HEK293 (cell line): ENCODE results near the gene RIPPLY2.

Source experiments
- EGR2 ChIP-seq: fragments of 450-650 bp; formaldehyde crosslinking; IDR thresholded peaks from 2 replicates; pipeline ENCODE4 v1.5.1; 2016; ENCODE audit warnings: low read depth, missing biosample characterization, missing genetic modification characterization
- FEZF1 ChIP-seq: fragments of 450-650 bp; formaldehyde crosslinking; IDR thresholded peaks from 2 replicates; pipeline ENCODE4 v1.5.1; 2016; ENCODE audit warnings: missing biosample characterization, missing genetic modification characterization
- GFI1B ChIP-seq: fragments of 450-650 bp; formaldehyde crosslinking; IDR thresholded peaks from 2 replicates; pipeline ENCODE4 v1.5.1; 2016; ENCODE audit warnings: missing biosample characterization, missing genetic modification characterization
- HOXA7 ChIP-seq: sonication (generic); formaldehyde crosslinking; IDR thresholded peaks from 2 replicates; pipeline ENCODE4 v1.8.1; 2022; ENCODE audit warnings: missing genetic modification reagents, borderline replicate concordance
- KLF10 ChIP-seq: fragments of 450-650 bp; IDR thresholded peaks from 2 replicates; pipeline ENCODE4 v1.5.1; 2018; ENCODE audit warnings: missing biosample characterization, mild to moderate bottlenecking, missing genetic modification characterization
- MYNN ChIP-seq: fragments of 450-650 bp; formaldehyde crosslinking; IDR thresholded peaks from 2 replicates; pipeline ENCODE4 v1.5.1; 2016; ENCODE audit warnings: missing biosample characterization, missing genetic modification characterization, borderline replicate concordance
- PBX3 ChIP-seq: sonication (generic); formaldehyde crosslinking; IDR thresholded peaks from 2 replicates; pipeline ENCODE4 v1.8.1; 2022; ENCODE audit warnings: mild to moderate bottlenecking, moderate library complexity, missing genetic modification reagents
- SP7 ChIP-seq: fragments of 450-650 bp; formaldehyde crosslinking; IDR thresholded peaks from 2 replicates; pipeline ENCODE4 v1.5.1; 2016; ENCODE audit warnings: missing biosample characterization, missing genetic modification characterization
- ZBTB6 ChIP-seq: fragments of 450-650 bp; formaldehyde crosslinking; IDR thresholded peaks from 2 replicates; pipeline ENCODE4 v1.5.1; 2017; ENCODE audit warnings: missing biosample characterization, missing genetic modification characterization
- ZNF184 ChIP-seq: fragments of 450-650 bp; IDR thresholded peaks from 2 replicates; pipeline ENCODE4 v1.5.1; 2018; ENCODE audit warnings: missing biosample characterization, mild to moderate bottlenecking, missing genetic modification characterization
- ZNF26 ChIP-seq: fragments of 450-650 bp; formaldehyde crosslinking; IDR thresholded peaks from 2 replicates; pipeline ENCODE4 v1.5.1; 2016; ENCODE audit warnings: missing biosample characterization, missing genetic modification characterization
- ZNF366 ChIP-seq: fragments of 450-650 bp; formaldehyde crosslinking; conservative IDR thresholded peaks from 2 replicates; pipeline ENCODE4 v1.5.1; 2016; ENCODE audit warnings: missing biosample characterization, missing genetic modification characterization
- ZNF37A ChIP-seq: fragments of 450-650 bp; IDR thresholded peaks from 2 replicates; pipeline ENCODE4 v1.5.1; 2018; ENCODE audit warnings: missing biosample characterization, missing genetic modification characterization
- ZNF423 ChIP-seq: fragments of 450-650 bp; formaldehyde crosslinking; IDR thresholded peaks from 2 replicates; pipeline ENCODE4 v1.5.1; 2016; ENCODE audit warnings: missing biosample characterization, missing genetic modification characterization
- ZNF518A ChIP-seq: fragments of 450-650 bp; formaldehyde crosslinking; conservative IDR thresholded peaks from 2 replicates; pipeline ENCODE4 v1.5.1; 2016; ENCODE audit warnings: low read depth, missing biosample characterization, missing genetic modification characterization
- ZNF548 ChIP-seq: fragments of 450-650 bp; formaldehyde crosslinking; IDR thresholded peaks from 2 replicates; pipeline ENCODE4 v1.5.1; 2016; ENCODE audit warnings: missing biosample characterization, missing genetic modification characterization
- ZNF555 ChIP-seq: fragments of 450-650 bp; formaldehyde crosslinking; conservative IDR thresholded peaks from 2 replicates; pipeline ENCODE4 v1.5.1; 2017; ENCODE audit warnings: missing biosample characterization, mild to moderate bottlenecking, missing genetic modification characterization, inconsistent platforms
- ZNF561 ChIP-seq: fragments of 450-650 bp; IDR thresholded peaks from 2 replicates; pipeline ENCODE4 v1.5.1; 2018; ENCODE audit warnings: missing biosample characterization, missing genetic modification characterization, borderline replicate concordance
- ZNF610 ChIP-seq: fragments of 450-650 bp; formaldehyde crosslinking; IDR thresholded peaks from 2 replicates; pipeline ENCODE4 v1.5.1; 2016; ENCODE audit warnings: missing biosample characterization, missing genetic modification characterization, borderline replicate concordance
- ZNF658 ChIP-seq: fragments of 450-650 bp; formaldehyde crosslinking; IDR thresholded peaks from 2 replicates; pipeline ENCODE4; 2016; ENCODE audit warnings: missing biosample characterization, missing genetic modification characterization
- ZNF692 ChIP-seq: fragments of 450-650 bp; formaldehyde crosslinking; IDR thresholded peaks from 2 replicates; pipeline ENCODE4 v1.5.1; 2016; ENCODE audit warnings: missing biosample characterization, missing genetic modification characterization
- ZNF830 ChIP-seq: fragments of 450-650 bp; IDR thresholded peaks from 2 replicates; pipeline ENCODE4 v1.5.0; 2018; ENCODE audit warnings: missing biosample characterization, missing genetic modification characterization, low read depth, mild to moderate bottlenecking, moderate library complexity
- TF ChIP-seq, protein P1 (sequence below): fragments of 450-650 bp; formaldehyde crosslinking; IDR thresholded peaks from 2 replicates; pipeline ENCODE4 v1.5.1; 2017; ENCODE audit warnings: missing biosample characterization, missing genetic modification characterization
- TF ChIP-seq, protein P2 (sequence below): IDR thresholded peaks from 2 replicates; pipeline ENCODE4 v1.6.1; 2011; ENCODE audit warnings: mild to moderate bottlenecking, low read depth, low read length, borderline replicate concordance

RIPPLY2 gene

DNA sequence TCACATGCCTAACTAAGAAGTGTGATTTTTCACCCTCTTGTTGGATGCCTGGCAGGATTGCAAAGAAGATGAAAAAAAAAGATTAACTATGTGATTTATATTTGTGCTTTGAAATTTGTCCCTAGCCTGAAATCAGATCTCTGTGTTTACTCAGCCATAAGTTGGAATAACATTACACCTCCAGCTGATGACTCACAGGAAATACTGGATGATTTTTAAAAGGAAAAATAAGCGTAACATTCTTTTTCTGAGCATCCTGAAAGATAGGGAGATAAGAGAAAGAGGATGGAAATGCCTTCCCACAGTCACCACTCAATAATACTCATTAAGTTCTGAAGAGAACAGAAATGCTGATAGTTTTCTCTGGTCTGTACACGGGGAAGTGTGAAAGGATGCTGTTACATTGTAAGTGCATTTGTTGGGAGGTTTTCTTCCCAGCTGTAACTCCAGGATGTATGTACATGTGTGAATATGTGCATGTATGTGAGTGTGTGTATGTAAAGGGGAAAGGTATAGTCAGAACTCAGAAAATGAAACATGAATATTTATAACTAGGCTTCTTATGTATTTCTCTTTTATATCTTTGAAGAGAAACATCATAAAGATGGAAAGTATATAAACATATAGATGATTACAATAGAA lies 37.4 kb upstream of the RIPPLY2 start (continued):
- TF ChIP-seq ZNF518A (tag by site-specific recombination) (peak; percentile 54; the same call in 1 of the 2 replicates), EGR2 (tag by site-specific recombination) (no peak), ZNF366 (tag by site-specific recombination) (peak; percentile 86), ZNF37A (no peak), ZNF184 (tag by site-specific recombination) (peak; percentile 67; the same call in 1 of the 2 replicates), SP7 (tag by site-specific recombination) (peak; percentile 92), ZBTB6 (tag by site-specific recombination) (no peak), HOXA7 (CRISPR knock-in tag) (no peak), KLF10 (peak; percentile 48; the same call in 1 of the 2 replicates), ZNF561 (tag by site-specific recombination) (peak; percentile 48; the same call in 1 of the 2 replicates), FEZF1 (tag by site-specific recombination) (peak; percentile 79), ZNF692 (tag by site-specific recombination) (peak; percentile 38; the same call in 1 of the 2 replicates), ZNF548 (no peak), MYNN (tag by site-specific recombination) (no peak), ZNF610 (tag by site-specific recombination) (no peak), ZNF26 (tag by site-specific recombination) (no peak), ZNF423 (tag by site-specific recombination) (no peak), ZNF658 (no peak), ZNF830 (tag by site-specific recombination) (no peak), GFI1B (tag by site-specific recombination) (peak; percentile 73; the same call in 1 of the 2 replicates), PBX3 (CRISPR knock-in tag) (no peak), ZNF555 (tag by site-specific recombination) (no peak)
- TF ChIP-seq, protein P1, sequence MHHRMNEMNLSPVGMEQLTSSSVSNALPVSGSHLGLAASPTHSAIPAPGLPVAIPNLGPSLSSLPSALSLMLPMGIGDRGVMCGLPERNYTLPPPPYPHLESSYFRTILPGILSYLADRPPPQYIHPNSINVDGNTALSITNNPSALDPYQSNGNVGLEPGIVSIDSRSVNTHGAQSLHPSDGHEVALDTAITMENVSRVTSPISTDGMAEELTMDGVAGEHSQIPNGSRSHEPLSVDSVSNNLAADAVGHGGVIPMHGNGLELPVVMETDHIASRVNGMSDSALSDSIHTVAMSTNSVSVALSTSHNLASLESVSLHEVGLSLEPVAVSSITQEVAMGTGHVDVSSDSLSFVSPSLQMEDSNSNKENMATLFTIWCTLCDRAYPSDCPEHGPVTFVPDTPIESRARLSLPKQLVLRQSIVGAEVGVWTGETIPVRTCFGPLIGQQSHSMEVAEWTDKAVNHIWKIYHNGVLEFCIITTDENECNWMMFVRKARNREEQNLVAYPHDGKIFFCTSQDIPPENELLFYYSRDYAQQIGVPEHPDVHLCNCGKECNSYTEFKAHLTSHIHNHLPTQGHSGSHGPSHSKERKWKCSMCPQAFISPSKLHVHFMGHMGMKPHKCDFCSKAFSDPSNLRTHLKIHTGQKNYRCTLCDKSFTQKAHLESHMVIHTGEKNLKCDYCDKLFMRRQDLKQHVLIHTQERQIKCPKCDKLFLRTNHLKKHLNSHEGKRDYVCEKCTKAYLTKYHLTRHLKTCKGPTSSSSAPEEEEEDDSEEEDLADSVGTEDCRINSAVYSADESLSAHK (tag by site-specific recombination): no peak
- TF ChIP-seq, protein P2, sequence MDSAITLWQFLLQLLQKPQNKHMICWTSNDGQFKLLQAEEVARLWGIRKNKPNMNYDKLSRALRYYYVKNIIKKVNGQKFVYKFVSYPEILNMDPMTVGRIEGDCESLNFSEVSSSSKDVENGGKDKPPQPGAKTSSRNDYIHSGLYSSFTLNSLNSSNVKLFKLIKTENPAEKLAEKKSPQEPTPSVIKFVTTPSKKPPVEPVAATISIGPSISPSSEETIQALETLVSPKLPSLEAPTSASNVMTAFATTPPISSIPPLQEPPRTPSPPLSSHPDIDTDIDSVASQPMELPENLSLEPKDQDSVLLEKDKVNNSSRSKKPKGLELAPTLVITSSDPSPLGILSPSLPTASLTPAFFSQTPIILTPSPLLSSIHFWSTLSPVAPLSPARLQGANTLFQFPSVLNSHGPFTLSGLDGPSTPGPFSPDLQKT: no peak
